Esophagus squamous epithelium (tissue), 5 donors: ENCODE data around the gene CD4. TPM values are rescaled to one million over a fixed set of nuclear protein-coding genes. Genes with fewer than 3 reads are reported as not detected.

Source experiments
- DNase-seq: peaks from one replicate; lab custom pipeline; 2025; lab: John Stamatoyannopoulos, UW
- H3K27ac ChIP-seq, 4 donors: fragments of 200-600 bp; sonication (generic); one replicate each; pipeline ENCODE4 v1.5.1; 2016 to 2019; ENCODE audit warnings: mild to moderate bottlenecking in 1 of 4
- H3K27me3 ChIP-seq, 4 donors: fragments of 200-600 bp; sonication (generic); 1 replicate in 3 of 4; 2 replicates in 1 of 4; pipeline versions ENCODE4 v1.5.1 to v1.6.0; 2017 to 2021; ENCODE audit warnings: antibody characterized with exemption in 1 of 4
- H3K36me3 ChIP-seq, 3 donors: fragments of 200-600 bp; sonication (generic); one replicate each; pipeline ENCODE4 v1.5.1; 2016 to 2019
- H3K4me1 ChIP-seq, 3 donors: fragments of 200-600 bp; sonication (generic); one replicate each; pipeline ENCODE4 v1.5.1; 2017 to 2019
- H3K4me3 ChIP-seq, 4 donors: fragments of 200-600 bp; sonication (generic); 1 replicate in 3 of 4; 2 replicates in 1 of 4; pipeline ENCODE4 v1.5.1; 2016 to 2019; ENCODE audit warnings: mild to moderate bottlenecking in 2 of 4, moderate library complexity in 1 of 4
- H3K9me3 ChIP-seq, 3 donors: fragments of 200-600 bp; sonication (generic); one replicate each; pipeline ENCODE4 v1.5.1; 2016 to 2019
- CTCF ChIP-seq, 6 experiments: fragments of 450-650 bp in 4 of 6; fragments of 200-600 bp in 2 of 6; sonication (generic) in 2 of 6; IDR thresholded peaks; one replicate each; pipeline ENCODE4 v1.5.1; 2016 to 2019; ENCODE audit warnings: antibody characterized with exemption in 6 of 6, mild to moderate bottlenecking in 4 of 6, moderate library complexity in 4 of 6
- POLR2A ChIP-seq, 4 donors: fragments of 450-650 bp; IDR thresholded peaks; one replicate each; pipeline ENCODE4 v1.6.1; 2017; ENCODE audit warnings: antibody characterized with exemption in 4 of 4, mild to moderate bottlenecking in 4 of 4, moderate library complexity in 3 of 4
- WGBS, 2 donors: methylation state at CpG; one replicate each; pipeline ENCODE4 v1.1.5; 2018; 5-methylcytosine and 5-hydroxymethylcytosine counted together
- intact Hi-C: fragments of 100-400 bp; cut with DNase I; formaldehyde crosslinking; loops from one replicate; pipeline ENCODE4 v1.15.0; 2022
- total RNA-seq, 4 donors: library from RNA; depleted of rRNA; stranded (reverse); fragments of >200 nt; gene quantifications; one replicate each; pipeline ENCODE4 v1.1.0, GENCODE V29; 2016
- donor health status: DM: yes; HTN: yes; CAD: no.

CD4 gene
- total RNA-seq, 4 donors from 2014 or later: 1.2 to 11.8 (median 5.0) TPM

- WGBS, 2 donors: 58 to 63% methylated on average over 3 to 4 of the region's 4 CpGs
- Histone ChIP-seq H3K4me3 (no peak overlapping the region), H3K4me1 (peaks cover 8 to 29% (median 10%) of the 10 kb centered on the region in 3 donors), H3K9me3 (no peaks in the 10 kb centered on the region), H3K36me3 (peaks cover 18 to 59% (median 33%) of the 10 kb centered on the region in 3 donors), H3K27me3 (no peaks in the 10 kb centered on the region), H3K27ac (no peak overlapping the region)
- no peak for TF ChIP-seq CTCF (IDR thresholded peaks at IDR 0.05)
- TF ChIP-seq POLR2A (IDR thresholded peaks at IDR 0.05): no peak
- DNase-seq: no peak
- intact Hi-C loops: no loop called here
These were observed 42.1 kb upstream of the CD4 start for GRCh38 chr12:6747216-6747615.

- no peaks in the 10 kb centered on the region for H3K9me3 ChIP-seq
- no peak for TF ChIP-seq CTCF (IDR thresholded peaks at IDR 0.05)
- no peak for TF ChIP-seq POLR2A (IDR thresholded peaks at IDR 0.05)
- intact Hi-C loops: no loop called here
- no peak overlapping the region for H3K4me3 ChIP-seq
- no peaks in the 10 kb centered on the region for H3K27me3 ChIP-seq
- peaks cover 12 to 36% (median 13%) of the 10 kb centered on the region in 3 donors for H3K4me1 ChIP-seq
- WGBS, 2 donors: 80 to 83% methylated on average over 2 to 3 of the region's 28 CpGs
- DNase-seq: no peak
- H3K27ac ChIP-seq: no peak overlapping the region
- H3K36me3 ChIP-seq: peaks cover 18 to 59% (median 33%) of the 10 kb centered on the region in 3 donors
These were observed 40.6 kb upstream of the CD4 start for GRCh38 chr12:6748761-6749160.

DNA sequence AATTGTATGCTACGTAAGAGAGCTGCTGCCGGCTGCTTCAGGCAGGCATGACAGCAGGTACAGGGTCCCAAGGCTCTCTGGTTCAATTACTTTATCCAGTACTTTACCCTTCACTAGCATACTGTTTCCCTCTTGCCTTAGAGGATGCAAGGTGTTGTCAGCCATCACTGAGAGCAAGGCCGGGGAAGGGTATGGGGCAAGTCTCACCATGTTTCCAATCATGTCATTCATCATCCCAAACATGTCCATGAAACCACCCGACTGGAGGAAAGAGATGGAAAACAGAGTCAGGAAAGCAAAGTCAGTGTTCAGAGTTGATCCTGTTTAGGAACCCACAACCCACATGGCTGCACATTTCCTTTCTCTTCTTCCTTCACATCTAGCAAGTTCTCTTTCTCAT is 38.8 kb upstream of the CD4 start:
- peaks cover 12 to 44% (median 20%) of the 10 kb centered on the region in 3 donors for H3K4me1 ChIP-seq
- TF ChIP-seq CTCF (IDR thresholded peaks at IDR 0.05): no peak
- no peak for TF ChIP-seq POLR2A (IDR thresholded peaks at IDR 0.05)
- WGBS, 2 donors: 60 to 70% methylated on average over 3 to 4 of the region's 4 CpGs
- no peak overlapping the region for H3K27ac ChIP-seq
- peaks cover 18 to 59% (median 33%) of the 10 kb centered on the region in 3 donors for H3K36me3 ChIP-seq
- no peak overlapping the region for H3K4me3 ChIP-seq
- H3K27me3 ChIP-seq: no peaks in the 10 kb centered on the region
- H3K9me3 ChIP-seq: no peaks in the 10 kb centered on the region
- intact Hi-C loops: no loop called here
- DNase-seq: no peak

DNA sequence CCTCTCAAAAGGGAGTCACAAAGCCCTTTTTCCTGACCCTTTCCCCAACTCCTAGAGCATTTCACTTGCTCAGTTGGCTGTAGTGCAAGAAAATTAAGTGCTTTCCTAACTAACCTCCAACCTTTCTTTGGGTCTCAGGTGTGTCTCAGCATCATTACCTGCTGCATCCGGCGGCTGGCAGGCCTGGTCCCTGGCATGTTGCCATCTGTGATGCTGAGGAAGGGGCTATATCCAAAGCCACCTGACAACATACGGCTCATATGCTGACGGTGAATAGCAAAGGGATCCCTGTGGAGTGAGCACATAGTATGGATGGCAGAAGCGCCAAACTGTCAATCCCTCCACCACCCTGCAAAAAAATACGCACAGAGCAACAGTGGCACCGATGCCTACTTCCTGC is 37.6 kb upstream of the CD4 start:
- Histone ChIP-seq H3K36me3 (peaks cover 18 to 51% (median 30%) of the 10 kb centered on the region in 3 donors), H3K4me3 (peak overlapping the region in 3 of 4 donors; percentile 77 to 88 (median 80)), H3K4me1 (peaks cover 12 to 36% (median 20%) of the 10 kb centered on the region in 3 donors), H3K9me3 (no peaks in the 10 kb centered on the region), H3K27me3 (no peaks in the 10 kb centered on the region), H3K27ac (peak overlapping the region; percentile 96 to 100 (median 98))
- WGBS, 2 donors: 49 to 80% methylated on average over 1 to 5 of the region's 7 CpGs
- DNase-seq: no peak
- TF ChIP-seq CTCF (IDR thresholded peaks at IDR 0.05): no peak
- no peak for TF ChIP-seq POLR2A (IDR thresholded peaks at IDR 0.05)
- intact Hi-C loops: no loop called here

GRCh38 chr12:6752167-6752920 is 37.0 kb upstream of the CD4 start:
- peak overlapping the region; percentile 77 to 88 (median 83) for H3K4me3 ChIP-seq
- peak overlapping the region; percentile 96 to 100 (median 98) for H3K27ac ChIP-seq
- H3K4me1 ChIP-seq: peaks cover 12 to 36% (median 20%) of the 10 kb centered on the region in 3 donors
- peak in 3 of 6 experiments; percentile 13 to 28 (median 18) for TF ChIP-seq CTCF (IDR thresholded peaks at IDR 0.05)
- no peak for TF ChIP-seq POLR2A (IDR thresholded peaks at IDR 0.05)
- H3K27me3 ChIP-seq: no peaks in the 10 kb centered on the region
- intact Hi-C loops: no loop called here
- H3K9me3 ChIP-seq: no peaks in the 10 kb centered on the region
- 4 to 6% methylated on average over 10 to 14 of the region's 24 CpGs for WGBS, 2 donors
- no peak for DNase-seq
- H3K36me3 ChIP-seq: peaks cover 18 to 46% (median 25%) of the 10 kb centered on the region in 3 donors
